ENCODE measurements around the gene RBM45. TPM values are rescaled to one million over a fixed set of nuclear protein-coding genes. Genes with fewer than 3 reads are reported as not detected.

RBM45 gene
- total and polyA plus RNA-seq, 2 experiments from 2014 or later = 4.3 to 12.7 TPM

DNA sequence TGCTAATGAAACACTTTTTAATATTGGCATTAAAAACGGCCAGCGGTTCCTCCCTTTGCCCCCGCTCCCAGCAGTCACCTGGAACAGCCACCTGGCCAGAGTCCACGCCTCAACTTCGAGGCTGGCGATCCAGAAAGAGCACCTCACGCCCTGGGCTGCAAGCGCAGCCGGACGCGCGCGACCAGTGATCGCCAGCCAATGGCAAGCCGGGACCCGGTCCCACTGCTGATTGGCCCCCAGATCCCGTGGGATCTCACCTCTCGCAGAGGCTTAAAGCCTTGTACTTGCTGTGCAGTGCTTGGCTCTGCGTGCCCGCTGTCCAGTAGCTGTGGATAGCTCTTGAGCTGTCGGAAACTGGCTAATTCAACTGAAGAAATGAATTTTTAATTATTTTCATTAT is 4.1 kb upstream of the RBM45 start:
- Histone ChIP-seq H2AFZ (no peak overlapping the region), H3K4me2 (no peak overlapping the region), H3K4me1 (ENCODE audit: insufficient read depth) (no peaks in the 10 kb centered on the region), H3K27ac (no peak overlapping the region), H3K9me2 (replicated peaks; ENCODE audit: insufficient read depth) (no peaks in the 10 kb centered on the region), H3K9me3 (ENCODE audit: low read depth) (no peaks in the 10 kb centered on the region), H3K36me3 (replicated peaks; ENCODE audit: insufficient read depth, low read depth) (no peaks in the 10 kb centered on the region), H3K79me2 (no peaks in the 10 kb centered on the region), H3K27me3 (no peaks in the 10 kb centered on the region), H3K4me3 (no peak overlapping the region), H4K20me1 (ENCODE audit: insufficient read depth, poor library complexity, severe bottlenecking) (no peaks in the 10 kb centered on the region)
- no peak for DNase-seq (ENCODE audit: low spot score)
- TF ChIP-seq EZH2phosphoT487 (IDR thresholded peaks at IDR 0.05; ENCODE audit: low read depth, severe bottlenecking, unreplicated experiment) (no peak), EZH2 (IDR thresholded peaks at IDR 0.05; ENCODE audit: borderline replicate concordance) (no peak)
- TF ChIP-seq, protein P1, sequence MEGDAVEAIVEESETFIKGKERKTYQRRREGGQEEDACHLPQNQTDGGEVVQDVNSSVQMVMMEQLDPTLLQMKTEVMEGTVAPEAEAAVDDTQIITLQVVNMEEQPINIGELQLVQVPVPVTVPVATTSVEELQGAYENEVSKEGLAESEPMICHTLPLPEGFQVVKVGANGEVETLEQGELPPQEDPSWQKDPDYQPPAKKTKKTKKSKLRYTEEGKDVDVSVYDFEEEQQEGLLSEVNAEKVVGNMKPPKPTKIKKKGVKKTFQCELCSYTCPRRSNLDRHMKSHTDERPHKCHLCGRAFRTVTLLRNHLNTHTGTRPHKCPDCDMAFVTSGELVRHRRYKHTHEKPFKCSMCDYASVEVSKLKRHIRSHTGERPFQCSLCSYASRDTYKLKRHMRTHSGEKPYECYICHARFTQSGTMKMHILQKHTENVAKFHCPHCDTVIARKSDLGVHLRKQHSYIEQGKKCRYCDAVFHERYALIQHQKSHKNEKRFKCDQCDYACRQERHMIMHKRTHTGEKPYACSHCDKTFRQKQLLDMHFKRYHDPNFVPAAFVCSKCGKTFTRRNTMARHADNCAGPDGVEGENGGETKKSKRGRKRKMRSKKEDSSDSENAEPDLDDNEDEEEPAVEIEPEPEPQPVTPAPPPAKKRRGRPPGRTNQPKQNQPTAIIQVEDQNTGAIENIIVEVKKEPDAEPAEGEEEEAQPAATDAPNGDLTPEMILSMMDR (IDR thresholded peaks at IDR 0.05; ENCODE audit: poor library complexity) = no peak
- 95% methylated on average over 21 of the region's 21 CpGs for WGBS (ENCODE audit: low lambda C conversion rate, missing lambda C conversion rate)

GRCh38 chr2:178109813-178110212 is 2.4 kb upstream of the RBM45 start:
- Histone ChIP-seq H3K4me3 (no peak overlapping the region), H3K36me3 (replicated peaks; ENCODE audit: insufficient read depth, low read depth) (no peaks in the 10 kb centered on the region), H3K9me2 (replicated peaks; ENCODE audit: insufficient read depth) (no peaks in the 10 kb centered on the region), H3K9me3 (ENCODE audit: low read depth) (no peaks in the 10 kb centered on the region), H3K4me1 (ENCODE audit: insufficient read depth) (peaks cover 5% of the 10 kb centered on the region), H3K4me2 (no peak overlapping the region), H4K20me1 (ENCODE audit: insufficient read depth, poor library complexity, severe bottlenecking) (no peaks in the 10 kb centered on the region), H2AFZ (no peak overlapping the region), H3K27ac (no peak overlapping the region), H3K27me3 (no peaks in the 10 kb centered on the region), H3K79me2 (peaks cover 15% of the 10 kb centered on the region)
- DNase-seq (ENCODE audit: low spot score) = peak; percentile 63
- 0% methylated on average over 1 of the region's 1 CpG for WGBS (ENCODE audit: low lambda C conversion rate, missing lambda C conversion rate)
- TF ChIP-seq, protein P1 (IDR thresholded peaks at IDR 0.05; ENCODE audit: poor library complexity) = peak; percentile 73
- no peak for TF ChIP-seq EZH2 (IDR thresholded peaks at IDR 0.05; ENCODE audit: borderline replicate concordance)

DNA sequence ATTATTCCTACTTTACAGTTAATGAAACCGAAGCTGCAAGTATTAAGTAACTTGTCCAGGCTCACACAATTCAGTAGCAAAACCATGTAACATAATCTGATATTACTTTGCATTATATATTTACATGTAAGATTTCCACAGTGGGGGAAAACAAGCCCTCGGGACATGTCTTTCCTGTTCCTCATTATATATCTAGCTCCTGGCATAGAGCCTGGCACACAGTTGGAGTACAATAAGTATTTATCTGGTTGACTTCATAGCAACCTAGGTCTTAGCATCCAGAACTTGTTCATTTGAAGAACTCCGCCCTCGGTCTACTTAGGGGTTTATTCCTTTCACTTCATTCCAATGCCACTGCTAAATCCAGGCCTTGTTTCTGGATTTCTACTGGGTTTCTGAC is 1.6 kb upstream of the RBM45 start:
- Histone ChIP-seq H3K4me2 (no peak overlapping the region), H3K4me3 (no peak overlapping the region), H3K4me1 (ENCODE audit: insufficient read depth) (peaks cover 5% of the 10 kb centered on the region), H3K36me3 (replicated peaks; ENCODE audit: insufficient read depth, low read depth) (no peaks in the 10 kb centered on the region), H3K27ac (no peak overlapping the region), H4K20me1 (ENCODE audit: insufficient read depth, poor library complexity, severe bottlenecking) (no peaks in the 10 kb centered on the region), H3K27me3 (no peaks in the 10 kb centered on the region), H3K9me2 (replicated peaks; ENCODE audit: insufficient read depth) (no peaks in the 10 kb centered on the region), H3K9me3 (ENCODE audit: low read depth) (no peaks in the 10 kb centered on the region), H3K79me2 (peaks cover 15% of the 10 kb centered on the region), H2AFZ (no peak overlapping the region)
- WGBS (ENCODE audit: low lambda C conversion rate, missing lambda C conversion rate) = 84% methylated on average over 4 of the region's 4 CpGs
- TF ChIP-seq EZH2phosphoT487 (IDR thresholded peaks at IDR 0.05; ENCODE audit: low read depth, severe bottlenecking, unreplicated experiment) (no peak), EZH2 (IDR thresholded peaks at IDR 0.05; ENCODE audit: borderline replicate concordance) (no peak)
- TF ChIP-seq, protein P1 (IDR thresholded peaks at IDR 0.05; ENCODE audit: poor library complexity) = no peak
- DNase-seq (ENCODE audit: low spot score) = no peak

GRCh38 chr2:178111743-178112142 is 494 bp upstream of the RBM45 start:
- Histone ChIP-seq H3K9me2 (replicated peaks; ENCODE audit: insufficient read depth) (no peaks in the 10 kb centered on the region), H3K4me1 (ENCODE audit: insufficient read depth) (peaks cover 5% of the 10 kb centered on the region), H3K79me2 (peaks cover 15% of the 10 kb centered on the region), H3K4me2 (no peak overlapping the region), H3K27ac (no peak overlapping the region), H4K20me1 (ENCODE audit: insufficient read depth, poor library complexity, severe bottlenecking) (no peaks in the 10 kb centered on the region), H3K9me3 (ENCODE audit: low read depth) (no peaks in the 10 kb centered on the region), H2AFZ (no peak overlapping the region), H3K36me3 (replicated peaks; ENCODE audit: insufficient read depth, low read depth) (no peaks in the 10 kb centered on the region), H3K27me3 (no peaks in the 10 kb centered on the region), H3K4me3 (no peak overlapping the region)
- 88% methylated on average over 1 of the region's 1 CpG for WGBS (ENCODE audit: low lambda C conversion rate, missing lambda C conversion rate)
- TF ChIP-seq EZH2phosphoT487 (IDR thresholded peaks at IDR 0.05; ENCODE audit: low read depth, severe bottlenecking, unreplicated experiment) = no peak
- TF ChIP-seq, protein P1 (IDR thresholded peaks at IDR 0.05; ENCODE audit: poor library complexity) = no peak
- DNase-seq (ENCODE audit: low spot score) = no peak

All from hepatocyte (in vitro differentiated cells).